Left lung (tissue), 10 donors: Measurements from ENCODE around the gene ABCB4. TPM values are rescaled to one million over a fixed set of nuclear protein-coding genes. Genes with fewer than 3 reads are reported as not detected.

Experiments
- ATAC-seq: fragments of 200-7000 bp; cut with Tn5 transposase; one replicate; pipeline ENCODE4 v1.9.1; 2020; ENCODE audit warnings: moderate library complexity
- DNase-seq, 4 donors: peaks; one replicate each; pipeline ENCODE4 v3.0.0-alpha.2; 2013 to 2020
- H3K27ac ChIP-seq, 2 donors: fragments of 200-600 bp; sonication (generic) in 1 of 2; one replicate each; pipeline versions ENCODE4 v1.5.0 to v1.8.0; 2020 to 2021
- H3K27me3 ChIP-seq, 2 donors: fragments of 200-600 bp; sonication (generic) in 1 of 2; one replicate each; pipeline versions ENCODE4 v1.5.0 to v1.8.0; 2020 to 2021
- H3K36me3 ChIP-seq, 2 donors: fragments of 200-600 bp; sonication (generic) in 1 of 2; one replicate each; pipeline versions ENCODE4 v1.5.0 to v1.8.0; 2020 to 2021
- H3K4me1 ChIP-seq, 2 donors: fragments of 200-600 bp; one replicate each; pipeline ENCODE4 v1.8.0; 2021
- H3K4me3 ChIP-seq, 2 donors: fragments of 200-600 bp; sonication (generic) in 1 of 2; one replicate each; pipeline versions ENCODE4 v1.5.0 to v1.8.0; 2020 to 2021; ENCODE audit warnings: mild to moderate bottlenecking in 1 of 2
- H3K9me3 ChIP-seq, 2 donors: fragments of 200-600 bp; sonication (generic) in 1 of 2; one replicate each; pipeline versions ENCODE4 v1.5.0 to v1.8.0; 2020 to 2021
- intact Hi-C, 2 donors: fragments of 100-400 bp; cut with DNase I; formaldehyde crosslinking; loops; one replicate each; pipeline versions ENCODE4 v1.11.2 to v1.14.2; 2022
- polyA plus RNA-seq, 6 donors: library from polyadenylated mRNA; unstranded; fragments of 120-200 nt; gene quantifications; one replicate each; pipeline ENCODE4 v1.2.1, GENCODE V29; 2013; ENCODE audit not compliant: insufficient read length in 6 of 6
- total RNA-seq, 2 donors: library from RNA; stranded (reverse); fragmentation: NEBNext Ultra II Directional; extraction: Animal tissue kit (Norgen Biotek cat#: 25700); gene quantifications; one replicate each; pipeline ENCODE4 v1.2.1, GENCODE V29; 2021
- TF ChIP-seq, protein P1 (sequence below), 2 donors: fragments of 200-600 bp; sonication (generic) in 1 of 2; IDR thresholded peaks; one replicate each; pipeline versions ENCODE4 v1.5.0 to v1.8.0; 2021; ENCODE audit warnings: antibody characterized with exemption in 2 of 2
- donor health status: DM: no; HTN: yes; CAD: no.
- donor health status: DM: no; HTN: no; CAD: no.

The ABCB4 gene
- total and polyA plus RNA-seq, 8 donors = 0.16 to 1.8 (median 1.1) TPM

DNA sequence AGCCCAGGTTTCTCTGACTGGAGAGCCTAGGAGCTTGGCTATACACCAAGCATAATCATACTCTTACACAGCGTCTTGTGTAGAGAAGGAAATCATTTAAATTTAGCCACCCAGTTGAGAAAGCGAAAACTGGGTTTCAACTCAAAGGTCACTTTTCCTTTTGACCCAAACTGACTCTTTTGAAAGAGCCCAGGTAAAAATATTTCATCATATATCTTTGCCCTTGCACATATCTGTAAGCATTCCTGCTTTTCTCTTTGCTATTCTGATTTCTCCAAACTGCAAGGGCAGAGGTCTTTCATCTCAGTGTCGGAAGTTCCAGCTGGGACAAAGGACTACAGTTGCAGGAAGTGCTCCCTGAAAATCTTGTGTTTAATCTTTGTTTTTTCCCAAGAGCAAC, 22.0 kb upstream of the ABCB4 start:
- ATAC-seq (no peak), DNase-seq (no peak)
- H3K4me3 ChIP-seq = no peak overlapping the region
- no peaks in the 10 kb centered on the region for H3K4me1 ChIP-seq
- H3K9me3 ChIP-seq = peaks cover 0 to 2% of the 10 kb centered on the region in 2 donors
- TF ChIP-seq, protein P1, sequence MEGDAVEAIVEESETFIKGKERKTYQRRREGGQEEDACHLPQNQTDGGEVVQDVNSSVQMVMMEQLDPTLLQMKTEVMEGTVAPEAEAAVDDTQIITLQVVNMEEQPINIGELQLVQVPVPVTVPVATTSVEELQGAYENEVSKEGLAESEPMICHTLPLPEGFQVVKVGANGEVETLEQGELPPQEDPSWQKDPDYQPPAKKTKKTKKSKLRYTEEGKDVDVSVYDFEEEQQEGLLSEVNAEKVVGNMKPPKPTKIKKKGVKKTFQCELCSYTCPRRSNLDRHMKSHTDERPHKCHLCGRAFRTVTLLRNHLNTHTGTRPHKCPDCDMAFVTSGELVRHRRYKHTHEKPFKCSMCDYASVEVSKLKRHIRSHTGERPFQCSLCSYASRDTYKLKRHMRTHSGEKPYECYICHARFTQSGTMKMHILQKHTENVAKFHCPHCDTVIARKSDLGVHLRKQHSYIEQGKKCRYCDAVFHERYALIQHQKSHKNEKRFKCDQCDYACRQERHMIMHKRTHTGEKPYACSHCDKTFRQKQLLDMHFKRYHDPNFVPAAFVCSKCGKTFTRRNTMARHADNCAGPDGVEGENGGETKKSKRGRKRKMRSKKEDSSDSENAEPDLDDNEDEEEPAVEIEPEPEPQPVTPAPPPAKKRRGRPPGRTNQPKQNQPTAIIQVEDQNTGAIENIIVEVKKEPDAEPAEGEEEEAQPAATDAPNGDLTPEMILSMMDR (IDR thresholded peaks at IDR 0.05) = no peak
- intact Hi-C loops = no loop called here
- H3K27ac ChIP-seq = no peak overlapping the region
- no peaks in the 10 kb centered on the region for H3K36me3 ChIP-seq
- H3K27me3 ChIP-seq = no peaks in the 10 kb centered on the region

GRCh38 chr7:87495366-87495765, 19.9 kb upstream of the ABCB4 start:
- intact Hi-C loops = no loop called here
- H3K9me3 ChIP-seq = peaks cover 0 to 2% of the 10 kb centered on the region in 2 donors
- DNase-seq (no peak), ATAC-seq (no peak)
- H3K36me3 ChIP-seq = no peaks in the 10 kb centered on the region
- H3K27ac ChIP-seq = no peak overlapping the region
- no peak overlapping the region for H3K4me3 ChIP-seq
- H3K4me1 ChIP-seq = no peaks in the 10 kb centered on the region
- no peaks in the 10 kb centered on the region for H3K27me3 ChIP-seq
- TF ChIP-seq, protein P1 (IDR thresholded peaks at IDR 0.05) = no peak

DNA sequence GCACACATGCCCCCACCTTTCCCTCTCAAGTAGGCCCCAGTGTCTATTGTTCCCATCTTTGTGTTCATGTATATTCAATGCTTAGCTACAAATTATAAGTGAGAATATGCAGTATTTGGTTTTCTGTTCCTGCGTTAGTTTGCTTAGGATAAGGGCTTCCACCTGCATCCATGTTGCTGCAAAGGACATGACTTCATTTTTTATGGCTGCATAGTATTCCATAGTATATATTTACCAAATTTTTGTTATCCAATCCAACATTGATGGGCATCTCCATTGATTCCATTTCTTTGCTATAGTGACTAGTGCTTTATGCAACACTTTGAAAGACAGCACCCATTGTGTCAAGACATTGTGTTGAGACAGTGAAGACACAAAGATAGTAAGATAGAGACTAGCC, 19.0 kb upstream of the ABCB4 start:
- Histone ChIP-seq H3K4me3 (no peak overlapping the region), H3K36me3 (no peaks in the 10 kb centered on the region), H3K9me3 (peaks cover 0 to 2% of the 10 kb centered on the region in 2 donors), H3K27me3 (no peaks in the 10 kb centered on the region), H3K27ac (no peak overlapping the region), H3K4me1 (no peaks in the 10 kb centered on the region)
- DNase-seq = no peak
- intact Hi-C loops = no loop called here
- ATAC-seq = no peak
- TF ChIP-seq, protein P1 (IDR thresholded peaks at IDR 0.05) = no peak

DNA sequence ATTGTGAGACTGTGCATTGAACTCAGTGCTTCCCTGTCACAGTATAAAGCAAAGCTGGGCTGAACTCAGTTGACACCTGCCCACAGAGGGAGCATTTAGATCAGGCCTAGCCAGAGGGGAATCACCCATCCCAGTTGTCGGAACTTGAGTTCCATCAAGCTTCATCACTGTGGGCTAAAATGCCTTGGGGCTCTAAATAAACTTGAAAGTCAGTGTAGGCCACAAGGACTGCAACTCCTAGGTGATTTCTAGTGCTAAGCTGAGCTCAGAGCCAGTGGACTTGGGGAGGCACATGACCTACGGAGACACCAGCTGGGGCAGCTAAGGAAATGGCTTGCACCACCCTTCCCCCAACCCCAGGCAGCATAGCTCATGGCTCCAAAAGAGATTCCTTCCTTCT, 7.7 kb upstream of the ABCB4 start:
- intact Hi-C loops = no loop called here
- Histone ChIP-seq H3K9me3 (no peaks in the 10 kb centered on the region), H3K27me3 (no peaks in the 10 kb centered on the region), H3K4me1 (no peaks in the 10 kb centered on the region), H3K36me3 (no peaks in the 10 kb centered on the region), H3K4me3 (no peak overlapping the region), H3K27ac (no peak overlapping the region)
- DNase-seq = no peak
- TF ChIP-seq, protein P1 (IDR thresholded peaks at IDR 0.05) = no peak
- ATAC-seq = no peak

DNA sequence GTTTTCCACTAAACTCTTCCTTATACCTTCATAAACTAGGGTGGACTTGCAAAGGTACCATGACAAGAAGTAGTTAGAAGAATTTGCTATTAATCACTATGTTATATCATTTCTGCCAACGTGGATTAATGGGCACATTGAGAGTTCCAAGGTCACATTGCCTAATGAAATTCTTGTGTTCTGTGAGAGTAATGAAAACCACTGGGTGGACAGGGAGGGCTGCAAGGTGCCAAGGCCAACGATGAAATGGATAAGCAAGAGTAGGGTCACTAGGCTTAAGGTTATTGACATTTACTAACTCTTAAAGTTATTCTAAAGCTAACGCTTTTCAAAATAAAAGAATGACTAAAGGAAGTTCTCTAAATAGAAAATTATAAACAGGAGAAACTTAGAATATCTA, 6.6 kb upstream of the ABCB4 start:
- TF ChIP-seq, protein P1 (IDR thresholded peaks at IDR 0.05) = no peak
- Histone ChIP-seq H3K4me3 (no peak overlapping the region), H3K36me3 (no peaks in the 10 kb centered on the region), H3K27ac (no peak overlapping the region), H3K9me3 (no peaks in the 10 kb centered on the region), H3K4me1 (no peaks in the 10 kb centered on the region), H3K27me3 (peaks cover 0 to 5% of the 10 kb centered on the region in 2 donors)
- intact Hi-C loops = no loop called here
- DNase-seq = no peak
- no peak for ATAC-seq
